ENCODE results near the gene SACM1L.
"Not testable (repeated sequence)": the region's sequence is repeated elsewhere in the genome, so short reads cannot be mapped to it uniquely, and the experiment has no call there.

Gene SACM1L

DNA sequence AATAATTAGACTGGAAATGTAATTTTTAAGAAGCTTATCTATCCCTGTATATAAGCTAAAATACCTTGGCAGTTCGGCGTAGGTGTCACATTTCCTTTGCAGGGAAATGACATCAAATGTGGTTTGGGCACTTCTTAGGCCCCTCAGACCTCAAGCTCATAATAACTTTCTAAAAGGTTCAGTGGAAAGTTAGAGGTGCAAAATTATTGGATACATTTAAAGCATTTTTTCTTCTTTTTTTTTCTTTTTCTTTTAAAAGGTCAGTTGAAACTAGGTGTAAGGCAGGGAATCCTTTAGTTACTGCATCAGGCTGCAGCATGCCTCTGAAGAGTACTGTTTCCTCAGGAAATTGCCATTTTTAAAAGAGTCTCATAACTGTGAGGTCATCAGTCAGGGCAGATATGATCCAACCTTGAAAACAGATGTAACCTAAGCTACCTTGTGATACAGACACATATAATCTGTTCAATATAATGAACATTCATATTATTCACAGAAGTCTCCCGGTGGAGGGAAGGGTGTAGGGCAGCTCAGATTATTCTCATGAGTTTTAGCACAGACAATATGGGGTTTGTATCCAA is 4.8 kb downstream of the SACM1L start:
- no peak for DNase-seq

DNA sequence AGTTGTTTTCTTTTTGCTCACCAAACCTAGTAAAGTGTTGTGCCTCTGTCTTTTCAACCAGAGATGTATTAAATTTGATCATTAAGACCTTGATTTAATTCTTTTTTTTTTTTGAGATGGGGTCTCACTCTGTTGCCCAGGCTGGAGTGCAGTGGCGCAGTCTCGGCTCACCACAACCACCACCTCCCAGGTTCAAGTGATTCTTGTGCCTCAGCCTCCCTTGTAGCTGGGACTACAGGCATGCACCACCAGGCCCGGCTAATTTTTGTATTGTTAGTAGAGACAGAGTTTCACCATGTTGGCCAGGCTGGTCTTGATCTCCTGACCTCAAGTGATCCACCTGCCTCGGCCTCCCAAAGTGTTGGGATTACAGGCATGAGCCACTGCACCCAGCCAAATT is 6.0 kb downstream of the SACM1L start:
- not testable (repeated sequence) for DNase-seq

DNA sequence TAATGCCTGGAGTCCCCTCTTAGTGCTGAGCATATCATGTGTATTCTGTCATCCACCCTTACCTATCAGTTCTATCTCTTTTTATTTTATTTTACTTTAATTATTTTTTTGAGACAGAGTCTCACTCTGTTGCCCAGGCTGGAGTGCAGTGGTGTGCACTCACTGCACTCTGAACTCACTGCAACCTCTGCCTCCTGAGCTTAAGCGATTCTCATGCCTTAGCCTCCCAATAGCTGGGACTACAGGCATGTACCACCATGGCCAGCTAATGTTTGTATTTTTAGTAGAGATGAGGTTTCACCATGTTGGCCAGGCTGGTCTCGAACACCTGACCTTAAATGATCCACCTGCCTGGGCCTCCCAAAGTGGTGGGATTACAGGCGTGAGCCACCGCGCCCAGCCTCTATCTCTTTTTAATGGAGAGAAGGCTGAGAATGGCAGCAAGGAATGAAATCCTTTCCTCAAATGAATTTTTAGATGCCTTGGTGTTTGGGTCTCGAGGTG is 11.4 kb downstream of the SACM1L start:
- DNase-seq, result no peak

DNA sequence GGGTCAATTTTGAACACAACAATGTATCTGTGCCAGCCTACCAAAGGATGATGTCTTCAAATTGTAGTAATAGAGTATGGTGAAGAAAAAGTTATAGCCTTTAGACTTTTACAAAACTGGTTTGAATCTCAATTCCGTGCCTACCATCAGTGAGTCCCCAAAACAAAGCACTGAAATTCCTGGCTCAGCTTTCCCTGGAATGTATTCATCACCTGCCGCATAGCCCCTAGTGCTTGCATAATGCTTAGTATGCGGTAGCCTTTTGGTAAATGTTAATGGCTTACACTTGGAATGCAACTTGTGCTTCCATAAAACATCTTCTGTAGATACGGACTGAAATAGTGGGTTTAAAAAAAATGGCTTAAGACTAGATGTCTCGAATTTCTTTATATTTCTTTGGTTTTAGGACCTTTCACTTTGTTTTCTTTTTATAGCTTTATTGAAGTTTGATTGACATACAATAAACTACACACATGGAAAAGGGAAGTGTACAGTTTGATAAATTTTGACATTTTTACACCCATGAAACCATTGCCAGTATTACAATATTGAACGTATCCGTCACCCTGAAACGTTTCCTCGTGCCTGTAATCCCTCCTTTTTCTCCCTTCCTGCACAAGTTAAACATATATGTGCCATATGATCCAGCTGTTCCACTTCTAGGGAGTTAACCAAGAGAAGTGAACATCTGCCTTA is 12.1 kb downstream of the SACM1L start:
- DNase-seq, result no peak

DNA sequence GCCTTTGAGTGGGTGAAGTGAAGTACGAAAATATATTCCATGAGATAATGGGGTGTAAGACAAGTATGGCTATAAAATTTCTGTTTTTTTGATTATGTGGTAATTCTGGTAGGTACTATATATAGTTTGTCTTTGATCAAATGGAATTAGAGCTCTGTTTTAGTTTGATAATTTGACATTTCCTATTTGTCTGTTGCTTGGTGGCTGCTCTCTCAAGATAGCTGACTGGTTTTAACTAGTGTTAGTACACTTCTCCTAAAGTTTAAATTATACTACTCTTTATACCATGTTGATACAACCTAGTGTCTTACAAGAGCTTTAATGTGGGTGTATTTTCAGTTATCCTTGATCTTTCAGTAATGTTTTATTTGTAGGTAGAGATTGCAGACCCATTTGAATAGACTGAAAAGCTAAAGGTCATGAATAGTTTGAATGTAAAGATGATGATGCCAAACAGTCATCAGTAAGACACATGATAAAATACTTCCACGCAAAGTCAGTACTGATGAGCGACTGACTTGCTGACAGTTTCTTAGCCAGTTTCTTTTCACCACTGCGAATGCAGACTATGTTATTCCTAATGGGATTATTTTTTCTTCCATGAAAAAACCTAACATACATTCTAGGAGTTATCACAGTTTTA is 15.2 kb downstream of the SACM1L start:
- no peak for DNase-seq

DNA sequence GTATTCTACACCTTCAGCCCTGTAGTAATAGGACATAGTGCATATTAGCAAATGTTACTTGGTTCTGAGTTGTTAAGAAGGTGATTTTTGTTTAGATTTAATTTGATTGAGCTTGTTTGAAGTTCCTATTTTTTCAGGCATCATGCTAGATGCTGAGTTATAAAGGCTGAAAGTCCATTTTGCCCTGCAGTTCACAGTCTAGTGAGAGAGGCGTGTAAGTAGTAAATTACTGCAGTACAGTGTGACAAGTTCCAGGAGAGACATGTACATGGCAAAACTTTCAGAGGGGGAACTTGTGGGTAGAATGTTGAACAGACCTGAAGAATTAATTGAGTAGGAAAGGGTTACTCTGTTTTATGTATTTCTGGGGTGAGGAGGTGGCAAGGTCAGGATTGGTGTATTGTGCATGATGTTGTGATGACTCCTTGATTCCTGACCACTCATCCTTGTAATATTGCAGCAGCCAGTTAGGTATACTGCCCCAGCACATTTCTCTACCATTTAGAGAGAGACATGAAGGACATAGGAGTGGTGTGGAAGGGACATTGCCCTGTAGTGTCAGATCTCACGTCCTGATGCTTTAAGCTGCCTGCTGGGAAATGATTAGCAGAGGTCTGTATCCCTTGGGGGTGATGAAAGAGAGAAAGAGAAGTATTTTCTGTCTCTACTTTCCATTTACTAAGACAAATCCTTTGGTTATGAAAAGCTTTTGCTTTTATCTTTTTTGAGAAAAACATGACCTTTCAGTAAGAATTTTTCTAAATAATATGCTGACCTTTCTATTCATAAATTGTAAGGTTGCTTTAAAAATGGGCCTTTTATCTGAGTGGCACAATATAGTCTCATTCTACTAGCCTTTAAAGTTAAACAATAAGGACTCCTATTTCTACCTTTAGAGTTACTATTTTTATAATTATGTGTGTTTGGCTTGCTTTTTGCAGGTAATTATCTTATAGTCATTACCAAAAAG is 16.9 kb downstream of the SACM1L start:
- DNase-seq, result no peak

DNA sequence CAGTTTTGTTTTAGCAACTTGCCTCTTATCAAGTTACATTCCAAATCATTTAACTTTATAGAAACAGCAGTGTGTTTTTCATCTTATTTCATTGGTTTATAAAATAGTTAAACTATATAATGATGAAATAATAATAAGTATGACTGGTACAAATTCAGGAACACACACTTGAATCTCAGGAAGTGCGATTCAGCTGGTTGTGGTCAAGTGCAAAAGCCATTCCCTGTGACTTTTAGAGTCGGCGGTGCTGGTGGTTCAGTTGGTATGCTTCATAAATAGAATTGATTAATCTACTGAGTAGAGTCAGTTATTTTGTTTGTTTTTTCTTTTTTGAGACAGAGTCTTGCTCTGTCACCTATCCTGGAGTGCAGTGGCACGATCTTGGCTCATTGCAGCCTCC is 22.7 kb downstream of the SACM1L start:
- DNase-seq, result no peak

DNA sequence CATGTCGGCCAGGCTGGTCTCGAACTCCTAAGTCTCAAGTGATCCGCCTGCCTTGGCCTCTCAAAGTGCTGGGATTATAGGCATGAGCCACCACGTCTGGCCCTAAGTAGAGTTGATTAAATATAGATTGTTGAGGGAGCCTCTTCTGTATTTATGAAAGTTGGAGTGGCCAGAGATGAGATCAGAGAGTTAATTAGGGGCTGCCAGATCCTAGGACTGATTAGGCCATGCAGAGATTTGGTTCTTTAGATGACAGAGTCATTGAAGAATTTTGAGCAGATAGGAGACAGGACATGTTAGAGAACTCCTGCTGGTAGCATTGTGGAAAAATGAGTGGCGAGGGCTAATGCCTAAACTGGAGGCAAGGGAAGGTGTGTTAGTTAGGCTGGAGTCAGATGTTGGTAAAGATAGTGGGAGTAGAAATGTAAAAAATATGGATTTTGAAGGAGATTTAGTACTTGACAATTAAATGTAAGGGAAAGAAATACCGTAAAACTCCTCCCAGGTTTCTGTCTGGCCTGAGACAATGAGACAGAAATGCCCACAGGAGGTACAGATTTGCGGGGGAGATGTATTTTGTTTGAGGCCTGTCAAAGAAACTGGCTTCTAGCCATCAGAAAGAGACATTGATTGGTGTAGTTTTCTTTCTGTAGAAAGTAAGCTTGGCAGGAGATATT is 23.4 kb downstream of the SACM1L start:
- DNase-seq, result no peak

DNA sequence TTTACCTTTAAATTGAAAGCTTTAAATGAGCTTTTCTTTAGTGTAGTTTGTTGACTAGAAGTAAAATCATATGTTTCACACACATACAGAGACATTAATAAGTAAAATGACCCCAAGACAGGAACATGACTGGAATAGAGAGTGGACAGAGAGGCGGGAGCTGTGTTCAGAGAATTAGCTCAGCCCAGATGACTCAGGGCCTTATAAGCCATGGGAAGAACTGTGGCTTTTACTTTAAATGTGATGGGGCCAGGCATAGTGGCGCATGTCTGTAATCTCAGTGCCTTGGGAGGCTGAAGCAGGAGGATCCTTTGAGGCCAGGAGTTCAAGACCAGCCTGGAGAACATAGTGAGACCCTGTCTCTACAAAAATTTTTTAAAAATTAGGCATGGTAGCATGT is 26.7 kb downstream of the SACM1L start:
- no peak for DNase-seq

DNA sequence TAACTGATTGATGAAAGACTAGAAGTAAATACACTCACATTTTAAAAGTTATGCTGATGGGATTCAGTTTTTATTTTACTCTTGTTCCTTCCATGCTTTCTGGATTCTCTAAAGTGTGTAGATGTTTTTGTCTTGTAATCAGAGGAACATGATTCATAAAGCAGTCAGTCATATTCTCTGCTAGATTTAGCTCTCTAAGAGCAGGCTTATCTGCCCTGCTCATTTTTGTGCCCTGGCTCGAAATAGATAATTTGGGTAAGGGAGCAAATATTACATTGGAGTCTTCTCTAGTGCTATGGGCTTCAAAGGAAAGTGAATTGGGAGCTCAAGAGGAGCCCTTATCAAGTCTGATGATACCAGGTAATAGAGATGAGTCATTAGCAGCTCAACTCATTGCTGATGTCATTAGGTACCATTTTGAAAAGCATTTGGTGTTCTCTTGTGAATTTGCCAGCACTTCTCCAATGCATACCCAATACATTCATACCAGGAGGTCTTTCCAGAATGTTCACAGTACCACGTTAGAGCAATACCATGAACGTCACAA is 27.7 kb downstream of the SACM1L start:
- DNase-seq, result no peak

DNA sequence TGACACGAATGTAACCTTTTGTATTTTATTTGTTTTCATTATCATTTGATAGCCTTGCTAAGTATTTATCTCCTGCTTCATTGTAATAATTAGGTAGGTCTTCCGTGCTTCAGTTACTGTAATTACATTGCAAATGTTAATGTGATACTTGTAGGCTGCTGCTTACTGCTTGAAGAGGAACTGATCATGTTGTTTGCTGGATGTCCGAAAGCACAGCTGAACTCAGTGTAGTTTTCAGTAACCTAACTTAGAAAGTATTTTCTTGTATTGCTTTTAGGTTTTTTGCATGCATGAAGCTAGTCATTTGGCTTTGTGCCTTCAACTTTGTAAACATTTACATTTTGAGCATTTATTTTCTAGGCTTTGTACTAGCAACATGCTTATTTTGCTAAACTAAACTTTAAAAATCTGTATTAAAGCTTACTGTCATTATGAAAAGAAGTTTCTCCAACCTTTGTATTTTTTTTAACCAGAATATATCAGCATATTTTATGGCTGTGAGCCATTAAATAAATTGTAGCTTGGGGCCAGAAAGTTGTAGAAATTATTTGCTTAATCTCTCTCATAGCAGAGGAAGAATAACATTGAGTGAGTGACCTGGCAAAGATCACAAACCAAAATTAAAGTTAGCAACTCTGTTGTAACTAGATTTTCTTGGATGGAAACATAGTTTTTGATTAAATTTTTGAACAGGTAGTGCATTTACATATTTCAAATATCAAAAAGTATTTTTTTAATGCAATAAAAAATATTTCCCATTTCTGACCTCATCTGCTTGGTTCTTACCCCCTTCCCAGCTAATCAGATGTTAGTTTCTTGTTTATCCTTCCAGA is 30.7 kb downstream of the SACM1L start:
- no peak for DNase-seq

DNA sequence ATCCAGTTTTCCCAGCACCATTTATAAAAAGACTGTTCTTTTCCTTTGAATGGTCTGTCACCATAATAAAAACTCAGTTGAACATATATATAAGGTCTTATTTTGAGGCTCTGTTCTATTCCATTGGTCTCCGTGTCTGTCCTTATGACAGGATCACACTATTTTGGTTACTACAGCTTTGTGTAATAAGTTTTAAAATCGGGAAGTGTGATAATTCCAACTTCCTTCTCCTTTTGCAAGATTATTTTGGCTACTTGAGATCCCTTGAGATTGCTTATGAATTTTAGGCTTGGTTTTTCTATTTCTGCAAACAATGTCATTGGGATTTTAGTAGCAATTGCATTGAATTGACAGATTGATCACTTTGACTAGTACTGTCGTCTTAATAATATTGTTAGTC is 35.7 kb downstream of the SACM1L start:
- DNase-seq, result no peak

DNA sequence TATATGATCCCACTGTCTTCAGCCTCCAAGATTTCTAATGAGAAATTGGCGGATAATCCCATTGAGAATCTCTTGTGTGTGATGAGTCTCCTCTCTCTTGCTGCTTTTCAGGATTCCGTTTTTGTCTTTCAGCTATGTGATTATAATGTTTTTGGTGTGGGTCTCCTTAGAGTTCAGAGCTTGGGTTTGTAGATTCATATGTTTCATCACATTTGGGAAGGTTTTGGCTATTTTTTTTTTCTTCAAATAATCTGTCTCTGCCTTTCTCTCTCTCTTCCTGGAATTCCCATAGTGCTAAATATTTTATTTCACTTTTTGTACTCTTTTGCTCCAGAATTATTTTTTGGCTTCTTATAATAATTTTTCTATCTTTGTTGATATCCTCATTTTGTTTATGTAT is 40.4 kb downstream of the SACM1L start:
- DNase-seq, result no peak

DNA sequence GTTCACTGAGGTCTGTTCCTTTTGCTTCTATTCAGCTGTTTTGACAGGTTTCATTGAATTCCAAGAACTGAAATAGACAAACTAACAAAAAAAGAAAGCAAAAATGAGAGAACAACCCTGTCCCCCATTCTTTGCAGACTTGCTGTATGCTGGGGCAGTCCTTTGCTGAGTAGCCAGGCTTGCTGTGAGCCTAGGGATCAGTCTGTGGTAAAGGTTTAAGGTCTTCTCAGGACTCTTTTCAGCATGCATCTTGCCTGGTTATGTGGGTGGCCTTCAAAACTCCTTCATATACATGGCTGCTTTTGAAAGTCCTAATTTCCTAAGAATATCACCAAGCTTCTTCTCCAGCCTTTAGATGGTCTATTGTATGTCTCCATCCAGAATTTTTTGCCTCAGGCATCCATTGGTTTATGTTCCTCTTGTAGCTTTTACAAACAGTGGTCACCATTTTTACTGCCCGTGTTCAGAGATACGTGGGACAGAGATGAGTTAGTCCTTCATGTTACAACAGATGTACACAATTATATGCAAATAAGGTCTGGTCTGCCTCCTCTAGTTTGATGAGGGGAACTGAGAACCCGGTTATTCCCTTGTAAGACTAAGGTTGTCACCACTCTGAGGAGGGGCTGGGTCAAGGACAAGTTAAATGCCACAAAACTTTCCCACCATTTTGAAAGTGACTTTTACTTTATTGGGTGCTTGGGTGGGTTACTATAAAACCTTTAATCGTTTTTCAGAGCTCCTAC is 41.4 kb downstream of the SACM1L start:
- no peak for DNase-seq

DNA sequence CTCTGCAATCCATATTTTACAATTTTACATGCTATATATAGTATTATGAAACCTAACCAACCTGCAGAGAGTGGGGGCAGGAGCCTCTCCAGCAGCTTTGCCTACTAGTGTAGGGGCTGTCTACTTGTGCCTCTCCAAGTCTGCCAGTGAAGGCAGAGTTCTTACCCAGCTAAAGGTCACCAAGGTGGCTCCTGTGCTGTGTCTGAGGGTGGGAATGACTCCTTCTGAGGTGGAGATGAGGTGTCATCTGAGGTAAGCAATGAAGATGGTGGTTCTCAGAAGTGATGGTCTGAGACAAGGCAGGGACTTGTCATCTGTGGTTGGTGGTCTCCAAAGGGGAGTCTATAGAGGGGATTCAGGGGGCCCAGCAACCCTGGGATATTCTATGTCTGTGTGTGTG is 47.5 kb downstream of the SACM1L start:
- DNase-seq, result no peak

DNA sequence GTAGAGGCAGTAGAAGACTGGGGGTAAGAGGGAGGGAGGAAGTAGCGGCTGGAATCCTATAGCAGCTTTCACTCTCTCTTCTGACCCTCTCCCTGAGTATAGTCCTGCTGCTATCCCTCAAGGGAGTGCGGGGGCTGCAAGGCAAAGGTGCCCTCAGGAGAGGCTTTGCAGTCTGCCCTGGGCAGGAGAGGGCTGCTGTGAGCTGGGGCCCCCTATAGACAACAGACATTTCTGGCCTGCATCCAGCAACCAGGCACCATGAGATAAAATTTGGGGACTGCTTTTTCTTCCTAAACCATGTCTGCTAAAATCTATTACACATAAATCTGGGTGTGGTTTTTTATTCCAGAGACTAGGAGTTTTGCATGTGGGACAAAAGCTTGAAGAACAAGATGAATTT is 48.0 kb downstream of the SACM1L start:
- DNase-seq, result no peak

DNA sequence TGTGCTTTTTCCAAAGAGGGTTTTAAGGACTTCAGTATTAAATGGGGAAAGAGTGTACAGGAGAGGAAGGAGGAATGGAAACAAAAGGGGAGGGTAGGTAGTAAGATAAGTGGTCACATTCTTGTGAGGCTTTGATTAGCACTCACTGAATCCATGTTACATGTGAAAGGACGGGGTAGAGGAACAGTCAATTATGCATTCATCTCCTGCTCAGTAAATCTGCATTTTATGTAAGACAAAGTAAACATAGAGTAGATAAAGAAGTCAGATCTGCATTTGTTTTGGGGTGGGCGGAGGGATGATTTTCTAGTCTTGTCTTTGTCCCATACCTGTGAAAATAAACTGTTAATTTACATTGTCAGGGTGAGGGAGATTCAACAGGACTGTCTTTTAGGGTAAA is 50.8 kb downstream of the SACM1L start:
- DNase-seq, result no peak

DNA sequence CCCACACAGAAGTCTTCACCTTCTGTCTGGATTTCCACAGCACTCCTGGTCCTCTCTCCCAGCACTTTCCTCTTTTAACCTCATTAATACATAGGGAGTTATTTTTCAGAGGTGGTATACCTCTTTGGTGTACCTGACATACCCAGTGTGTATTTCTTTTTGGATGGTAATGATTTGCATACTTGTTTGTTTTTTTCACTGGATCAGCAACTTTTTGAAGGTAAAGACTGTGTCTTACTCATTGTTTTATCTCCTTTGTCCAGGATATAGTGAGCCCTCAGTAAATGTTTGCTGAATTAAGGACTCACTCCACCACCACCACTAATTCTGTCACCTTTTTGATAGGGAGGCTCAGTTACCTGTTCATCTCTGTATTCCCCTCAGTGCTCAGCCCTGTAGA is 52.1 kb downstream of the SACM1L start:
- no peak for DNase-seq

DNA sequence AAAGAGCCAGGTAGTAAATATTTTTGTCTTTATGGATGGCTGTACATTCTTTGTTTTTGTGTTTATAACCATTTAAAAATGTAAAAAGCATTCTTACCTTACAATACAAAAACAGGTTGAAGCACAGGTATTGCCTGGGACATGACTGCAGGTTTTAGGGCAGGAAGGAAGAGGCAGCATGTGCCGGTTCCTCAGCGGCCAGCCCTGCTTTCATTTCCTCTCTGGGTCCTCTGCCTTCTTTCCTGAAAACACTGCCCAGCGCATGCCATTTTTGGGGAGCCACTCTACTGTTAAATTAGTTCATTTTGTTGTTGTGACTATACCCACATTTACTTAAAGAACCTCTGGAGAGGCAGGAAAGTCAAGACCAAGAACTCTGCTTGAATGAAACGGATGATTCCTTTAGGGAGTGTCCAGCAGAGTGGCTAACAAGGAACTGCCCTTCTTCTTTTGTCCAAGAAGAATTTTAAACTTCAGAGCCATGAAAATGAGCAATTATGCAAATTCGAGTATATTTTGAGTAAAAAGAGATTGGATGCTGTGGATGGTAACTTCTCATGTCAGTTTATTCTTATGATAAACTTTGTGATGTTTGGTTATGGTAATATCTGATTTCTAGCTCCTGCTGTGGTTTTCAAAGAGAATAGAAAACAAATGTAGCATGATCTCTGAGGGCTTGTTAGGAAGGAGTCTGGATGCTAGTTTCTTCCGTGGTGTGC is 52.7 kb downstream of the SACM1L start:
- no peak for DNase-seq
